Measurements from ENCODE around the gene MARCHF11.

MARCHF11 gene

GRCh38 chr5:16135506-16135905 is 44.1 kb downstream of the MARCHF11 start:
- in situ Hi-C loops (cut with MboI; ENCODE audit: low pct_unique_long_range_greater_than_20kb, low sequenced_read_pairs) = no loop called here
- no peak for DNase-seq

- DNase-seq = no peak
- in situ Hi-C loops (cut with MboI; ENCODE audit: low pct_unique_long_range_greater_than_20kb, low sequenced_read_pairs) = no loop called here
Observed at GRCh38 chr5:16135003-16135402, 44.6 kb downstream of the MARCHF11 start.

DNA sequence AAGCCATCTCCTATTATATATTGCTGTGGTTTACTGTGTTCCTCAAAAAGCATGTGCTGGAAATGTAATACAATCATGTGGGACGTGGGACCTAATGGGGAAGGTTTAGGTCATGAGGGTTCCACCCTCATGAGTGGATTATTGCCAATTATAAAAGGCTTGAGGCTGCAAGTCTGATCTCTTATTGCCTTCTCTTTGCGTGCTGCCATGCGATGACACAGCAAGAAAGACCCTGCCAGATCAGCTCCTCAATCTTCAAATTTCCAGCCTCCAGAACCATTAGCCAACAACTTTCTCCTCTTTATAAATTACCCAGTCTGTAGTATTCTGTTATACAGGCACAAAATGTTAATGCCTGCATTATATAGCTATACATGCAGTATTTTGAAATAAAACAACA is 45.4 kb downstream of the MARCHF11 start:
- no peak for DNase-seq
- in situ Hi-C loops (cut with MboI; ENCODE audit: low pct_unique_long_range_greater_than_20kb, low sequenced_read_pairs) = no loop called here

DNA sequence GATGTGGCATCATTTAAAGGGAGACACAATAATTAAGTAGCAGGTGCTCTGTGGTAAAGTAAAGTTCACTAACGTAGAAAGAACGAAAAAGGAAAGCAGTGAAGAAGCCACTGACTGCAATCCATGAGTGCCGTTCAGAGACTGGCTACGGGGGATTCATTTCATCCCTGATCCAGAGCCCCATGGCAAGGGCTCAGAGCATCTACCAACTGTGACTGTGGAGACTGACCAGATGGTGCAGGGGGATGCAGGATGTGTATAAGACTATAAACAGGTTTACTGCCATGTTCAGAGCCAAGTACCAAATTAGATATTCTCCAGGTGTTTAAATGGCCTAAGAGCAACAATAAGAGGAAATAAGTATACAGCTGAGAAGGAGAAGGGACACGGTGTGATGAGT is 47.7 kb downstream of the MARCHF11 start:
- no peak for DNase-seq
- in situ Hi-C loops (cut with MboI; ENCODE audit: low pct_unique_long_range_greater_than_20kb, low sequenced_read_pairs) = no loop called here

GRCh38 chr5:16128944-16129343 is 50.6 kb downstream of the MARCHF11 start:
- DNase-seq = no peak
- in situ Hi-C loops (cut with MboI; ENCODE audit: low pct_unique_long_range_greater_than_20kb, low sequenced_read_pairs) = no loop called here

DNA sequence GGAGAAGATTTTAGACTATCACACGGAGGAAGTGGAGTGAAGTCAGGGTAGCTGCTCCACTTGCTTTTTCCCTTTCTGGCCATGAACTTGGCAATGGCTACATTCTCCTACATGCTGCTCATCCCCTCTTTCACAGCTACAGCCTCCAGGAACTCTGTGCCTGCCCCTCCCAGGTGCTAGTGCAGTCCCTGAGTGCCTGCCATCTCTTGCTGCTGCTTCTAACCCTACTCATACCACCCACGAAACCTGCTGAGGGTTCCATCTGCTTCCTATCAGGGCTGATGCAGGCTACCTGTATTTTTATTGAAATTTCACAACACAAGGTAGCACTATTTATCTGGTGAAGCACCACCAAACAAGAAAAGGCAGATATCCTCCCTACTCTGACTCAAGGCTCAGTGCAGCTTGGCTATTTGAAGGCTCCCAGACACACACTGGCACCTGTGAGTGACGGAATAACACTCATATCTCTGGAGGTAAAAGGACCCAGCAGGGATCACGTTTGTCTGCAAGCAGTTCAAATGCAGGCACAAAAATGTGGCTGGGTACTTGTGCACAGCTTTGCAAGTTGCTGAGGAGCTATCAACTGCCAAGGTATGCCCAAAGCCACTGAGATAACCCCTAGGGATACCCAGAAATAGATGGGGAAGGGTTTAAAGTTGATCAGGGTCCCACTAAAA is 51.6 kb downstream of the MARCHF11 start:
- DNase-seq = no peak
- in situ Hi-C loops (cut with MboI; ENCODE audit: low pct_unique_long_range_greater_than_20kb, low sequenced_read_pairs) = no loop called here

- no peak for DNase-seq
- in situ Hi-C loops (cut with MboI; ENCODE audit: low pct_unique_long_range_greater_than_20kb, low sequenced_read_pairs) = no loop called here
Observed at GRCh38 chr5:16120579-16120978, 59.0 kb downstream of the MARCHF11 start.

- no peak for DNase-seq
- in situ Hi-C loops (cut with MboI; ENCODE audit: low pct_unique_long_range_greater_than_20kb, low sequenced_read_pairs) = no loop called here
Observed at GRCh38 chr5:16119790-16120189, 59.8 kb downstream of the MARCHF11 start.

GRCh38 chr5:16115140-16115539 is 64.5 kb downstream of the MARCHF11 start:
- in situ Hi-C loops (cut with MboI; ENCODE audit: low pct_unique_long_range_greater_than_20kb, low sequenced_read_pairs) = no loop called here
- no peak for DNase-seq

DNA sequence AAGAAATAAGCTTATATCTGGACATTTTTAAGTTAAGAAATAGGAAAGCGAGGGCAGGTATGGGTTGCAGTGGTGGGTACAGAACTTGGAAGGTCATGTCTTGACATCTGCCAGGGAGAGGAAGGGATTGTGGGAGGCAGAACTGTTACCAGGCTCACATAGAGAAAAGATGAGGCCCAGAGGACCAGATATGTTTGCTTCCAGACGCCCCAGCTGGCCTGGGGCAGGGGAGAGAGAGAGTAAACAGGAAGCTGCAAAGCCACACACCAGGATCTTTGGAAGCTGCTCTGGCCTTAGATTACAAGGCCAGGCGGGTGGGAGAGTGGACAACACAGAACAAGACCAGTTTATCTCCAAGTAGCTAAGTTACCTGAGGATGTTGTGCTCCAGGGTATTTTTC is 71.2 kb downstream of the MARCHF11 start:
- in situ Hi-C loops (cut with MboI; ENCODE audit: low pct_unique_long_range_greater_than_20kb, low sequenced_read_pairs) = no loop called here
- no peak for DNase-seq

DNA sequence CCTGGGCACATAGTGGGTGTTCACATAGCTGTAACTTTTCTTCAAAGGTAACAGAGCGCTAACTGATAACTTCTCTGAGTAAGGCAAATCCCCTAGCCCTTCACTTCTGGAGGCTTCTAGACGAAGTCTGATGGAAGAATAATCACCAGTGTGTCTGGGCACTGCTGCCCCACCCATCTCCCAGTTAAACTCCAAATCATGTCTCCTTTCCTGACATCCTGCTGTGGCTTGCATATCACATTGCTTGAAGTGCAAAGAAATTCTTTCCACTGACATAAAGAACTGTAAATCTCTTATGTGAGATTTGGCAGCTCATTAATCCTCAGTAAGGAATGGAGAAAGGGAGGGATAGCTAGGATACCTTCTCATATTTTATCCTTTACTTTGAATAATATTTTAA is 74.6 kb downstream of the MARCHF11 start:
- in situ Hi-C loops (cut with MboI; ENCODE audit: low pct_unique_long_range_greater_than_20kb, low sequenced_read_pairs) = no loop called here

DNA sequence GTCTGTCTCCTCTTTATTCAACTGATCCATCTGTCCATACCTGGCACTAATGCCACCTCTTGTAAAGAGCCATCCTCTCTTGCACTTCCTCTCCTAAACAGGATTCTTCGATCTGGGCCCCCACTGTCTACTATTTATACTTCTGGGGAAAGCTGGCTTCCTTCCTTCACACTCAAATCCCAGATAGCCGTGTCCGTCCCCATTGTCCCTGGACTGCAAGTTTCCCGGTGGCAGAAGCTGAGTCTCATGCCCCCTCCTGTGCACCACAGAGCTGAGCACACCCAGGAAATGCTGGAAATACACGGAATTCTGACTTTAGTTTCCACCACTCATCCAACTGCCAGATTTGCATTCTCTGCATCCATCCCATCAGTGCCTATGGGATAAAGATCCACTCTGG is 84.0 kb downstream of the MARCHF11 start:
- no peak for DNase-seq
- in situ Hi-C loops (cut with MboI; ENCODE audit: low pct_unique_long_range_greater_than_20kb, low sequenced_read_pairs) = no loop called here

More for the DNA sequence above, 74.6 kb downstream of the MARCHF11 start:
- DNase-seq = no peak

GRCh38 chr5:16090270-16090669 is 89.3 kb downstream of the MARCHF11 start:
- DNase-seq = no peak
- in situ Hi-C loops (cut with MboI; ENCODE audit: low pct_unique_long_range_greater_than_20kb, low sequenced_read_pairs) = no loop called here

- no peak for DNase-seq
- in situ Hi-C loops (cut with MboI; ENCODE audit: low pct_unique_long_range_greater_than_20kb, low sequenced_read_pairs) = no loop called here
Observed at GRCh38 chr5:16082982-16083381, 96.6 kb downstream of the MARCHF11 start.

- in situ Hi-C loops (cut with MboI; ENCODE audit: low pct_unique_long_range_greater_than_20kb, low sequenced_read_pairs) = no loop called here
- DNase-seq = no peak
Observed at GRCh38 chr5:16082053-16082452, 97.5 kb downstream of the MARCHF11 start.

GRCh38 chr5:16081376-16081955 is 98.1 kb downstream of the MARCHF11 start:
- no peak for DNase-seq
- in situ Hi-C loops (cut with MboI; ENCODE audit: low pct_unique_long_range_greater_than_20kb, low sequenced_read_pairs) = no loop called here

- in situ Hi-C loops (cut with MboI; ENCODE audit: low pct_unique_long_range_greater_than_20kb, low sequenced_read_pairs) = no loop called here
- no peak for DNase-seq
Observed at GRCh38 chr5:16076657-16077056, 102.9 kb downstream of the MARCHF11 start.

DNA sequence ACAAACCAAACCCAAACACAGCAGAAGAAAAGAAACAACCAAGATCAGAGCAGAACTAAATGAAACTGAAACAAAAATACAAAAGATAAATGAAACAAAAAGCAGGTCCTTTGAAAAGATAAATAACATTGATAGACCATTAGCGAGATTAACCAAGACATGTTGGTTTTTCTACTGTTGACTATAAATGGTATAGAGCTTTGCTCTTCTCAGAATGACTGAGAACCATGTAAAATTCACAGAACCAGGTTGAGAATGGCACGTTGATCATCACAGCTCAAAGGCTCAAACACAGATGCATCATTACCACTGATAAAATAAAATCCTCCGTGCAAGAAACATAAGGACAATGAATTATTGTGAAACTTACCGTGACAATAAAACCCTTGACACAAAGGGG is 105.2 kb downstream of the MARCHF11 start:
- DNase-seq = no peak
- in situ Hi-C loops (cut with MboI; ENCODE audit: low pct_unique_long_range_greater_than_20kb, low sequenced_read_pairs) = no loop called here

GRCh38 chr5:16072616-16073015 is 107.0 kb downstream of the MARCHF11 start:
- in situ Hi-C loops (cut with MboI; ENCODE audit: low pct_unique_long_range_greater_than_20kb, low sequenced_read_pairs) = no loop called here
- DNase-seq = no peak

GRCh38 chr5:16067415-16067814 is 112.2 kb downstream of the MARCHF11 start:
- no peak for DNase-seq
- in situ Hi-C loops (cut with MboI; ENCODE audit: low pct_unique_long_range_greater_than_20kb, low sequenced_read_pairs) = no loop called here

GRCh38 chr5:16066810-16067209 is 112.8 kb downstream of the MARCHF11 start:
- DNase-seq = no peak
- in situ Hi-C loops (cut with MboI; ENCODE audit: low pct_unique_long_range_greater_than_20kb, low sequenced_read_pairs) = no loop called here

Data from KBM-7 (cell line).